ENCODE measurements around the gene GAS7.

DNA sequence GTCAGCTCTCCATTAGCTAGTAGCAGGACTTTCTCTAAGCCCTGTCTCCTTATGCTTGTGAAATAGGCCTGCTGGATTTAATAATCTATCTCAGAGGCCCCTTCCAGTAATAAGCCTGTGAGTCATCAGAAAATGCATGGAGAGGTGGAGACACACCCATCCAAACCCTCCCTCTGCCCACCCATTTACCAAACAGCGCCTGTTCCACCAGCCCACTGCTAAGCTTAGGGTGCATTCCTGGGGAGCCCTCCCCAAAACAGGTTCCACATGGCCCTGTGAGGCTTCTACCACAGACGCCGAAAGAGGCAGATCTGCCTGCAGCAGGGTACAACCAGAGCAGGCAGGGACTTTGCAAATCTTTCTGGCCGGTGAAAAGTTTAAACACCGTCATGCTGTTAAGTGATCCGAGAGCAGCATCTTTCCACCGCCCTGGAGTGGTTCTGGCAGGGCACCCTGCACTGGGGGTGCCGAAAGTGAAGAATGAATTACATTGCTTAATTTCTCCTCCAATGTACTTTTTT is 99.3 kb downstream of the GAS7 start:
- no peak for TF ChIP-seq EZH2 (IDR thresholded peaks at IDR 0.05)
- TF ChIP-seq, protein P1, sequence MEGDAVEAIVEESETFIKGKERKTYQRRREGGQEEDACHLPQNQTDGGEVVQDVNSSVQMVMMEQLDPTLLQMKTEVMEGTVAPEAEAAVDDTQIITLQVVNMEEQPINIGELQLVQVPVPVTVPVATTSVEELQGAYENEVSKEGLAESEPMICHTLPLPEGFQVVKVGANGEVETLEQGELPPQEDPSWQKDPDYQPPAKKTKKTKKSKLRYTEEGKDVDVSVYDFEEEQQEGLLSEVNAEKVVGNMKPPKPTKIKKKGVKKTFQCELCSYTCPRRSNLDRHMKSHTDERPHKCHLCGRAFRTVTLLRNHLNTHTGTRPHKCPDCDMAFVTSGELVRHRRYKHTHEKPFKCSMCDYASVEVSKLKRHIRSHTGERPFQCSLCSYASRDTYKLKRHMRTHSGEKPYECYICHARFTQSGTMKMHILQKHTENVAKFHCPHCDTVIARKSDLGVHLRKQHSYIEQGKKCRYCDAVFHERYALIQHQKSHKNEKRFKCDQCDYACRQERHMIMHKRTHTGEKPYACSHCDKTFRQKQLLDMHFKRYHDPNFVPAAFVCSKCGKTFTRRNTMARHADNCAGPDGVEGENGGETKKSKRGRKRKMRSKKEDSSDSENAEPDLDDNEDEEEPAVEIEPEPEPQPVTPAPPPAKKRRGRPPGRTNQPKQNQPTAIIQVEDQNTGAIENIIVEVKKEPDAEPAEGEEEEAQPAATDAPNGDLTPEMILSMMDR (IDR thresholded peaks at IDR 0.05) = no peak
